GM12878 (cell line): ENCODE measurements around the gene TCF7L1. TPM values are rescaled to one million over a fixed set of nuclear protein-coding genes. Genes with fewer than 3 reads are reported as not detected.

Experiments
- ATAC-seq: fragments of 200-7000 bp; cut with Tn5 transposase; 3 replicates; pipeline ENCODE4 v1.9.1; 2020; ENCODE audit warnings: mild to moderate bottlenecking, moderate library complexity
- BruUV-seq: library from RNA; stranded (reverse); fragments of 400-500 nt; replicated peaks from 2 replicates; lab custom pipeline; 2021; lab: Mats Ljungman, UMichigan
- CTCF ChIA-PET: fragments of 300-600 bp; sonication (Branson Sonifier 250); formaldehyde crosslinking; extraction: SDS; loops from one replicate; lab custom pipeline; 2021; ENCODE audit warnings: inconsistent platforms; lab: Yijun Ruan, JAX
- POLR2A ChIA-PET: fragments of 350-600 bp; formaldehyde crosslinking; extraction: SDS; loops from one replicate; lab custom pipeline; 2021; ENCODE audit warnings: inconsistent platforms; lab: Charles Lee
- RAD21 ChIA-PET: fragments of 300-600 bp; sonication (Branson Sonifier 250); formaldehyde crosslinking; loops from one replicate; lab custom pipeline; 2023; ENCODE audit warnings: antibody characterized with exemption; ENCODE audit not compliant: unreplicated experiment; lab: Charles Lee
- SMC1A ChIA-PET: fragments of 300-600 bp; sonication (Branson Sonifier 250); formaldehyde crosslinking; loops from one replicate; lab custom pipeline; 2023; ENCODE audit not compliant: unreplicated experiment, uncharacterized antibody; lab: Charles Lee
- DNase-seq: peaks from one replicate; pipeline ENCODE4 v3.0.0-alpha.2; 2011; ENCODE audit warnings: low read depth, low spot score
- FAIRE-seq: peaks from 3 replicates; lab custom pipeline; 2011; peaks lifted over from hg19 to GRCh38; lab: Jason Lieb, UNC
- H2AFZ ChIP-seq: 2 replicates; pipeline ENCODE4 v1.6.0; 2011; ENCODE audit warnings: low read depth, low read length, control low read depth; ENCODE audit not compliant: control insufficient read depth
- H3K27ac ChIP-seq: 2 replicates; pipeline ENCODE4 v1.5.1; 2011; ENCODE audit warnings: control low read depth; ENCODE audit not compliant: control insufficient read depth, insufficient read depth
- H3K27me3 ChIP-seq, 2 experiments: replicated peaks in 1 of 2; 2 replicates each; pipeline versions ENCODE4 v1.6.0 to v1.6.1; 2011; ENCODE audit warnings: low read length in 1 of 2; ENCODE audit not compliant: control insufficient read depth in 2 of 2, insufficient read depth in 2 of 2
- H3K36me3 ChIP-seq, 2 experiments: 2 replicates each; pipeline ENCODE4 v1.5.1; 2011; ENCODE audit warnings: low read length in 1 of 2; ENCODE audit not compliant: control insufficient read depth in 2 of 2, insufficient read depth in 2 of 2
- H3K4me1 ChIP-seq: 2 replicates; pipeline ENCODE4 v1.6.1; 2011; ENCODE audit warnings: mild to moderate bottlenecking, low read length, moderate library complexity, mixed read lengths; ENCODE audit not compliant: control insufficient read depth, insufficient read depth
- H3K4me2 ChIP-seq: 2 replicates; pipeline ENCODE4 v1.6.0; 2011; ENCODE audit warnings: control low read depth; ENCODE audit not compliant: control insufficient read depth, insufficient read depth
- H3K4me3 ChIP-seq: fragments of 200-600 bp; sonication (generic); 2 replicates; pipeline ENCODE4 v1.5.1; 2016
- H3K79me2 ChIP-seq: 2 replicates; pipeline ENCODE4 v1.6.0; 2011; ENCODE audit warnings: low read length; ENCODE audit not compliant: control insufficient read depth, insufficient read depth
- H3K9ac ChIP-seq: 2 replicates; pipeline ENCODE4 v1.8.0; 2011; ENCODE audit warnings: low read length, control low read depth, mixed read lengths; ENCODE audit not compliant: control insufficient read depth, insufficient read depth
- H3K9me3 ChIP-seq: replicated peaks from 3 replicates; pipeline ENCODE4 v1.5.1; 2011; ENCODE audit warnings: mild to moderate bottlenecking, low read length; ENCODE audit not compliant: control insufficient read depth, insufficient read depth
- H4K20me1 ChIP-seq: 2 replicates; pipeline ENCODE4 v1.6.0; 2011; ENCODE audit not compliant: control insufficient read depth, insufficient read depth
- CBFB ChIP-seq: IDR thresholded peaks from 2 replicates; pipeline ENCODE4 v1.6.1; 2016; ENCODE audit warnings: antibody characterized with exemption, low read depth
- PAX8 ChIP-seq: fragments of 450-650 bp; IDR thresholded peaks from 2 replicates; pipeline ENCODE4 v1.6.1; 2017; ENCODE audit warnings: mild to moderate bottlenecking, moderate library complexity
- PML ChIP-seq: IDR thresholded peaks from 2 replicates; pipeline ENCODE4 v1.6.1; 2012; ENCODE audit warnings: low read length, inconsistent platforms
- RBBP5 ChIP-seq: fragments of 200-600 bp; sonication (generic); conservative IDR thresholded peaks from 2 replicates; pipeline ENCODE4 v1.6.1; 2016
- SREBF2 ChIP-seq: IDR thresholded peaks from 2 replicates; pipeline ENCODE4 v1.6.1; 2012; ENCODE audit warnings: mild to moderate bottlenecking, low read length
- ZNF384 ChIP-seq: IDR thresholded peaks from 2 replicates; pipeline ENCODE4 v1.6.1; 2012; ENCODE audit warnings: low read depth, mild to moderate bottlenecking, low read length, improper control_type of control experiment, borderline replicate concordance
- WGBS: methylation state at CpG from one replicate; pipeline ENCODE4 v1.1.6; 2016; ENCODE audit warnings: low lambda C conversion rate; ENCODE audit not compliant: insufficient replicate concordance, insufficient coverage; ENCODE audit errors: missing lambda C conversion rate; 5-methylcytosine and 5-hydroxymethylcytosine counted together
- in situ Hi-C: fragments of 300-500 bp; cut with MboI; formaldehyde crosslinking; loops from 9 replicates; pipeline ENCODE4 v1.14.3; 2018; ENCODE audit warnings: mixed read lengths
- intact Hi-C: fragments of 100-400 bp; cut with micrococcal nuclease; formaldehyde crosslinking; loops from one replicate; pipeline ENCODE4 v1.14.2; 2022; ENCODE audit not compliant: unreplicated experiment
- polyA plus RNA-seq, 11 experiments: library from polyadenylated mRNA; depleted of rRNA in 4 of 11; unstranded in 6 of 11; stranded (reverse) in 5 of 11; fragments of >200 nt; fragmentation: Nextera tagmentation in 4 of 11; fragmentation: Illumina TruSeq in 1 of 11; extraction: Ambion mirVana in 4 of 11; extraction: Trizol in 1 of 11; gene quantifications; 1 replicate in 1 of 11; 2 replicates in 10 of 11; pipeline versions ENCODE4 v1.2.1 to v1.2.3, GENCODE V29; 2011 to 2016; ENCODE audit warnings: inconsistent platforms in 2 of 11, missing spikeins in 2 of 11, low read depth in 1 of 11
- total RNA-seq, 4 experiments: library from RNA; depleted of rRNA in 3 of 4; stranded (reverse); fragments of >200 nt in 3 of 4; fragmentation: Illumina TruSeq in 1 of 4; extraction: Trizol in 1 of 4; gene quantifications; 2 replicates each; pipeline versions ENCODE4 v1.2.1 to v1.2.3, GENCODE V29; 2013 to 2021
- TF ChIP-seq, protein P1 (sequence below): fragments of 150-350 bp; IDR thresholded peaks from 2 replicates; pipeline ENCODE4 v1.6.1; 2014; ENCODE audit warnings: mild to moderate bottlenecking, low read depth, low read length

The TCF7L1 gene
- total and polyA plus RNA-seq, 10 of the 15 experiments (the other 5 are each of a cell fraction or from before 2014, with no cell fraction given): 0.03 to 0.11 (median 0.10) TPM; not detected in 7

DNA sequence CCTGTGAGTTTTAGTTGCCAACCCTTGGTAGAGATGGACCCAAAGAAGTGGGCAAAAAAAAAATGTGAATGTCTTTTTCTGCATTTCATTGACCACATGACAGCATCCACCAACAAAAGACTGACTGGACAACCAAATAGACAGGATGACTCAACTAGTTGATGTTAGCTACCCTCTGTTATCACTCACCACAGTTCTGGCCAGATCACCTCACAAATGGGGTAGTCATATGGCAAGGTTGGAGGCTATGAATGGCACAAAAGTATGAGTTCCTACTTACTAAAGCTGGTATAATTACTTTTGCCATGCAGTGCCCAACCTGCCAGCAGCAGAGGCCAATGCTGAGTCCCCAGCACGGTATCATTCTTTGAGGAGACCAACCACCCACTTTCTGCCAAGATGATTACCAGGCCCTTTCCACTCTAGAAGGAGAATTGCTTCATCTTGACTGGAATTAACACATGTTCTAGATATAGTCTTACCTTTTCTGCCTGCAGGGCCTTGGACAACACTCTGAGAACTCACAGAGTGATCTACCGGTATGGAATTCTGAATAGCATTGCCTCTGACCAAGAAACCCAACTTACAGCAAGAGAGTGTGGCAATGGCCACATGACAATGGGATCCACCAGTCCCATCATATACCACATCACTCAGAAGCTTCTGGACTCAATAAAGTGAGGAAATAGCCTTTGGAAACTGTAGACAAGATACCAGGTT lies 20.1 kb upstream of the TCF7L1 start:
- 0% methylated on average over 2 of the region's 2 CpGs for WGBS
- no peak overlapping the region for H3K9ac ChIP-seq
- in situ Hi-C loops: no loop called here
- ChIA-PET POLR2A (no interaction called here), RAD21 (no interaction called here), SMC1A (no interaction called here), CTCF (no interaction called here)
- H3K36me3 ChIP-seq: no peaks in the 10 kb centered on the region
- FAIRE-seq (no peak), DNase-seq (no peak), ATAC-seq (no peak)
- no peaks in the 10 kb centered on the region; a peak in 2 of 4 replicates for H3K27me3 ChIP-seq
- TF ChIP-seq, protein P1, sequence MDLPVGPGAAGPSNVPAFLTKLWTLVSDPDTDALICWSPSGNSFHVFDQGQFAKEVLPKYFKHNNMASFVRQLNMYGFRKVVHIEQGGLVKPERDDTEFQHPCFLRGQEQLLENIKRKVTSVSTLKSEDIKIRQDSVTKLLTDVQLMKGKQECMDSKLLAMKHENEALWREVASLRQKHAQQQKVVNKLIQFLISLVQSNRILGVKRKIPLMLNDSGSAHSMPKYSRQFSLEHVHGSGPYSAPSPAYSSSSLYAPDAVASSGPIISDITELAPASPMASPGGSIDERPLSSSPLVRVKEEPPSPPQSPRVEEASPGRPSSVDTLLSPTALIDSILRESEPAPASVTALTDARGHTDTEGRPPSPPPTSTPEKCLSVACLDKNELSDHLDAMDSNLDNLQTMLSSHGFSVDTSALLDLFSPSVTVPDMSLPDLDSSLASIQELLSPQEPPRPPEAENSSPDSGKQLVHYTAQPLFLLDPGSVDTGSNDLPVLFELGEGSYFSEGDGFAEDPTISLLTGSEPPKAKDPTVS: no peak
- TF ChIP-seq SREBF2 (no peak), PML (no peak), CBFB (no peak)
- no peaks in the 10 kb centered on the region for H3K4me1 ChIP-seq
- no peak overlapping the region for H3K4me3 ChIP-seq
- H3K4me2 ChIP-seq: no peak overlapping the region
- H3K9me3 ChIP-seq: no peaks in the 10 kb centered on the region
- H3K27ac ChIP-seq: no peak overlapping the region
- no peaks in the 10 kb centered on the region for H4K20me1 ChIP-seq
- no peaks in the 10 kb centered on the region for H3K79me2 ChIP-seq
- intact Hi-C loops: no loop called here
- no peak overlapping the region for H2AFZ ChIP-seq
- no TSS peak for BruUV-seq

DNA sequence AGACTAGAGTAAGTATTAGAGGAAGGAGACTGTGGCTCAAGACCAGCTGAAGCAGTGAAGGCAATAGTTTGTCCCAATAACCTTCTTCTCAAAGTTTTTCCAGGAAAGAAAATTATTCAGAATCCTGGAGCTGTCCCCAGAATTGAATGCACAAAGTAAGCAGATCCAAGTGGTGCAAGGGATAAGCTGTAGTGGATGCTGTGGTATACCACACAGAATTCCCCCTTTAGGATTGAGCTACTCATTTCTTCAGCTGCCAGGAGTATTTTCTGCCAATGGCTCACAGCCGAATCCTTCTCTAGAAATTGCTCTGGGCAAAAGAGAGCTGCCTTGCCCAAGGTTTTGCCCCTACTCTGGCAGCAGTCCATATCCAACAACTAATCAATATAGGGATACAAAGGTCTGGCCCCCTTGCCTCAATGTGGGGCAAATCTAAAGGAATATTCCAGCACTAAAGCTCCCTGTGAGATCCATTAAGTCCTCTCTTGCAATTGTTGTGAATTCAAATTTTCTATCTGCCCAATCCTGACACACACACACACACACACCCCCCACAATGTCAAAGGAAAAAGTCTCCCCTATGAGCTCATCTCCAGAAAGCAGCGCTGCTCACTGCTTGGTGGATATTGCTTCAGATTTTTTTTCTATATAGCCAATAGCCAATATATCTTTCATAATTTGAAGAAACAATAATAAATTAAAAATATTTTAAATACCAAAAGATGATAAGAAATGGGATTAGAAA lies 18.4 kb upstream of the TCF7L1 start:
- ChIA-PET SMC1A (no interaction called here), POLR2A (no interaction called here), RAD21 (no interaction called here), CTCF (no interaction called here)
- H3K36me3 ChIP-seq: no peaks in the 10 kb centered on the region
- 58% methylated on average over 2 of the region's 2 CpGs for WGBS
- BruUV-seq: no TSS peak
- intact Hi-C loops: no loop called here
- H3K79me2 ChIP-seq: no peaks in the 10 kb centered on the region
- FAIRE-seq (no peak), DNase-seq (no peak), ATAC-seq (no peak)
- no peak overlapping the region for H2AFZ ChIP-seq
- no peak overlapping the region for H3K27ac ChIP-seq
- no peaks in the 10 kb centered on the region for H3K4me1 ChIP-seq
- no peak overlapping the region for H3K4me3 ChIP-seq
- H3K9ac ChIP-seq: no peak overlapping the region
- H3K4me2 ChIP-seq: no peak overlapping the region
- H4K20me1 ChIP-seq: no peaks in the 10 kb centered on the region
- TF ChIP-seq PAX8 (no peak), RBBP5 (no peak), ZNF384 (no peak)
- no peaks in the 10 kb centered on the region; a peak in 3 of 4 replicates for H3K27me3 ChIP-seq
- H3K9me3 ChIP-seq: no peaks in the 10 kb centered on the region
- in situ Hi-C loops: no loop called here
